Endometrial microvascular endothelial cells (primary cell): ENCODE results near the gene ELAVL3. TPM values are rescaled to one million over a fixed set of nuclear protein-coding genes. Genes with fewer than 3 reads are reported as not detected.
"Not testable (repeated sequence)": the region's sequence is repeated elsewhere in the genome, so short reads cannot be mapped to it uniquely, and the experiment has no call there.

Source experiments
- in situ Hi-C: cut with HindIII; loops from 2 replicates; pipeline ENCODE4 v1.10.0; 2017; ENCODE audit warnings: low sequenced_read_pairs, low pct_unique_long_range_greater_than_20kb; ENCODE audit errors: inconsistent ontology term
- total RNA-seq: library from RNA; depleted of rRNA; stranded (reverse); fragments of >200 nt; gene quantifications from one replicate; pipeline ENCODE4 v1.2.3, GENCODE V29; 2015; ENCODE audit errors: inconsistent ontology term

The ELAVL3 gene
- total RNA-seq, 1 donor from 2014 or later: 7.3 TPM

DNA sequence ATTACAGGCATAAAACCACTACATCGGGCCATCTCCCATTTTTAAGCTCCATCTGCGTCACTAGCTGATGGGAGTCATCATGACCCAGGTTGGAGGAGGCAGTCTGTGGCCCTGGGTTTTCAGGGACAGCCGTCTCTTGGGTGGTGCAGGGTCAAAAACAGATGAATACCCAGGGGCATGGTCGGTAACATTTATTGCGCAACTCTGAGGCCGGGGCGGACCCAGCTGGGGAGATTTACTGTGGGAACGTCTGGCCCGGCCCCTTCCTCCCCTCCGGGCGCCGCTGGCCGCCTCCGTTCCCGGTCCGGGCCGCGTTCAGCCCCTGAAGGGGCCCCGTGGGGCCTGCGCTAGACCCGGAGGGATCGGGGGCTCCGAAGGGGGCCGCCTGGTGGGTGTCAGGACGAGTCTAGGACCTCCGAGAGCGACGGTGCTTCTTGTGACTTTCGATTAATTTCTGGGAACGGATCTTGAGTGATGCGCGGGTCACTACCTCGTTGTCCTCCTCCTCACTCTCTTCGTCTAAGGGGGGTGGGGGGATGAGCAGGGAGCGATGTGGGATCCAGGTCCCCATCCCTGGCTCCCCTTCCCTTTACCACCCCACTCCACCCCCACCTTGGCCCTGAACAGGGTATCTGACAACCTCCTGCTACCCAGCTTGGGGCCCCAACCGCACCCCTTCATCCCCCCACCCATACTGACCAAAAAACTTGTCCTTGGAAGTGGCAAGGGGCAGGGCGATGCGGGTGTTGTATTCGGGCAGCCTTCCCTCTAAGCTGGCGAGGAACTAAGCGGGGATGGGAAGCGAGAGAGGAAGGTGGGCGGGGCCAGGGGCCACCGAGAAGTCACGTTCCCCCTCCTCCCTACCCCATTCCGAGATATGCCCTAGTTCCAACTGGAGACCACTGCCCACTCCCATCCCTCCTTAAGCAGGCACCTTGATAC is 60.1 kb downstream of the ELAVL3 start:
- in situ Hi-C loops: no loop called here

DNA sequence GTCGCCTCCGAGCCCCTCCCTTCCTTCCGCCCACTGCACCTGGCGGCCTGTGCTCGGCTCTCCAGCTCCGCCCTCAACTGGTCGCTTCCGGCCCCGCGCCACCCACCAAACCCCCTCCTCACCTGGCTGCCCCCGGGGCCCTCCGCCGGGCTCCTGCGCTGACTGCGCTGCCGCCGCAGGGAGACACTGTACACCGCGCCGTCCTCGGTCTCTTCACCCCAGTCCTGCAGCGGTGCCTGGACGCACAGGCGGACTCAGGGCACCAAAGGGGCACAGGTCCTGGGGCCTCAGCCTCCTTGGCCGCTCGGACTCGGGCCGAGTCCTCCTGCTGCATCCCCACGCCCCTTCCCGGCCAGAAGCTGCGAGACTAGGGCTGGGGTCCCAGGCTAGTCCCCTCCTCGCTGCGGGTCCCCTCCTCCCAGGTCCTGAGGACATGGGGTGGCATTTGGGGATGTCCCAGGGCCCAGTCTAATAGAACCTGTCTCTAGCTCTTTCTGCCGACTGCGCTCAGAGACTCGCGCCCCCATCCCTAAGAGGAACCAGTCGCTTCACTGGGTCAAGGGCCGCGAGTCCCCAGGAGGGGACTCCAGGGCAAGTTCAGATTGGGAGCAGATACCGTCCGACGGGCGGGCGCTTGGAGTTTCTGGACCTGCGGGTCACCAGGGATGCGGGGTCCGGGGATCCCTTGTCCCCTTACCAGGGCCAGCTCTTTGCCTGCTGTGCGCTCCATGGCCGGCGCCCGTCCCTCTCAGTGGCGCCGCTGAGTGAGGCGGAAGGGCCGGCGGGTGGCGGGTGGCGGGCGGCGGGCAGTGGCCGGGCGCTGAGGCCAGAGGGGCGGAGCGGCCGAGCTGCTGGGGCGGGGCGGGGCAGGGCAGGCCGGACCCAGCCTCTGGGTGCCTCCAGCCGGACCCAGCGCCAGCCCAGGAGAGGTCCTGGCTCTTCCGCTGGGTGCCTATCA is 62.0 kb downstream of the ELAVL3 start, which contains the start of gene RGL3:
RGL3 (minus strand) TSS at position 766 of the 958 bp plus-strand sequence; CDS start at position 730, 36 bp downstream.
- in situ Hi-C loops: no loop called here

DNA sequence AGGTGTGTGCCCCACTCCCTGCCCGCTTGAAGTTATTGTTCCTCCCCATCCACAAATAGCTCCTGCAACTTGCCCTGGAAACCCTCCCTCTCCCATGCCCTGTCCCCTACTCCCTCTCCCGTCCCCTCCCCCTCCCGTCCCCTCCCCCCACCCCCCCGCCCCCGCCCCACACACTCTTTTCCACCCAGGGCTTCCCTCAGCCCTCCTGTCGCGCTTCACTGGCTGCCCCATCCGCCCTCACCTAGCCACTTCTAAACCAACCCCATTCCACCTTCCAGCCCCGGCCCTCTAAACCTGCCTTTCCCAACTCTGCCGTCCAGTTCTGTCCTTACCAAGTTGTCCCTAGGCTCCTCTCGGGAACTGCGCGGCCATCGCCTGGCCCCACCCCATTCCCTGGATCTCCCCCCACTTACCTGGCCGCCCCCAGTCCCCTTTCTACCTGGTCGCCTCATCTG is 62.7 kb downstream of the ELAVL3 start:
- in situ Hi-C loops: no loop called here

DNA sequence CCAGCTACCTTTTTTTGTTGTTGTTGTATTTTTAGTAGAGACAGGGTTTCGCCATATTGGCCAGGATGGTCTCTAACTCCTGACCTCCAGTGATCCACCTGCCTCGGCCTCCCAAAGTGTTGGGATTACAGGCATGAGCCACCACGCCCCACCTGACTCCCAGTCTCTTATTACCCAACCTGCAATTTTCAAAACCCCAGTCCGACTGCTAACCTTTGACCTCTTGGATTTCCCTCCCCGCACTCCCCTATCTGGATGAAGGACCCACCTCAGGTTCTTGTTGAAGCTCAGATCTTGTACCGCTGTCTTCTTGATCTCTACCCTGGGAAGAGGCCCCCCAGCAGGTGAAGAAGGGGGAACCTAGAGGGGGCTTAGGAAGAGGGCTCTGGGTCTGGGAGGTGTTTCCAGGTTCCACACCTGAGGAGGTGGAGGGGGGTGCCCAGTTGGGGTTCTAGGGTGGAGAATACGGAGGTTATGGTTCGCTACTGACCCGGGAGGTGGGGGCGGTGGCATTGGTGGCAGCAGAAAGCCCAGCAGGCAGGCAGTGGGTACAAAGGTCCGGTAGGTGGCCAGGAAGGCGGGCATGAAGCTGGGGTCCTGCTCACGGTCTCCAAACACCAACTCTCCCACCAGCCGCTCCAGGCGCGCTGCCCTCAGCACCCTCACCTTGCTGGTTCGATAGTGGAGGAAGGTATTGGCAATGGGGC is 64.3 kb downstream of the ELAVL3 start:
- in situ Hi-C loops: no loop called here

GRCh38 chr19:11414544-11414943 is 66.3 kb downstream of the ELAVL3 start:
- in situ Hi-C loops: no loop called here

DNA sequence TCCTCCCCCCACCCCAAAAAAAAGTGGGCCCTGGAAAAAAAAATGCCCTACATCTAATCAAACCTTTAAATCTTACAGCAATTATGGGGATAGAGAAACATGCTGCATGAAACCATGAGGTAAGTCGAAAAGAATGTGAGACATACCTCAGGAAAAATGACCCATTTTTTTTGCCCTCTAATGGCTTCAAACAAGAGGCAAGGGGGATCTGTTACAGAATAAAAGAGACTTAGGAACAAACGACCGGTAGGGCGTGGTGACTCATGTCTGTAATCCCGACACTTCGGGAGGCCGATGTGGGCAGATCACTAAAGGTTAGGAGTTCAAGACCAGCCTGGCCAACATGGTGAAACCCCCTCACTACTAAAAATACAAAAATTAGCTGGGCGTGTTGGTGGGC is 70.2 kb downstream of the ELAVL3 start:
- in situ Hi-C loops: no loop called here

DNA sequence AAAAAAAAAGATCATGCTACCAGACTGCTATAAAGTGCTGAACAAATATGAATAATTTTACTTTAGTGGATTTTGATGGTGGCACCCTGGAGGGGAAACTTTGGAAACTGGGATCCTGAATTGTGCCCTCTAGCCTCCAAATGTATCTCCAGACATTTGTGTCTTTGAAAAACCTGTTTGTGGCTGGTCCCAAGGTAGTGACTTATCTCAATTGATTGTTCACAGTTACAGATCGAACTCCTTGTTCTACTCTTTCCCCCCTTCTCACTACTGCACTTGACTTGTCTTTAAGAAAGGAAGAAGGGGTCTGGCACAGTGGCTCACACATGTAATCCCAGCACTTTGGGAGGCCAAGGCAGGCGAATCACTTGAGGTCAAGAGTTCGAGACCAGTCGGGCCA is 72.3 kb downstream of the ELAVL3 start:
- in situ Hi-C loops: no loop called here

GRCh38 chr19:11406703-11407236 is 74.1 kb downstream of the ELAVL3 start:
- in situ Hi-C loops: not testable (repeated sequence)

- in situ Hi-C loops: no loop called here
Measured at GRCh38 chr19:11405846-11406643, 74.8 kb downstream of the ELAVL3 start.

DNA sequence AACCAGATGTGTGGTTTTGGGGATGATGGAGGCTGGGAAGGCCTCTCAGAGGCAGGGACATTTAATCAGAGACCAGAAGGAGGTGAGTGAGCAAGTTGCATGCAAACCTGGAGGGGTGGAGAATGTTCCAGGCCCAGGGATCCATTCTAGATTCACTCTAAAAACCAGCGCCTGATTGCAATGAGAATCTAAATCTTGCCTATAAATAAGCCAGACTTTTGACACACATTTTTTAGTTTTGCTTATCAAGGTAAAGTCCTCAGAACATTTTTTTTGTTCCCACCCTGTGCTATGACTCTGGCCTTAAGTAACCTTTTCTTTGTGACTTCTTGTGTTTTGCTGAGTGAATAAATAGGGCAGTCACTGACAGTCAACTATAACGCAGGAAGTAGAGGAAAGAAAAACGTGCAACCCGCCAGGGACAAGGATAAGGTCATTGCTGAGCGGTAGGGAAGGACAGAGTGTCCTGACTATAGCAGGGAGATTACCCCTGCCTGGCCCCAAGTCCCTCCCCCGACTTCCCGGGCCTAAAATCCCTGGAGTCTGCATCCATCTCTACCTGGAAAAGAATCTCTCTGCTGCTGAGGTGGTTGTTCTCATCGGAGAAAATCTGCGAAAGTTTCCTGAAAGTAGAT is 76.1 kb downstream of the ELAVL3 start:
- in situ Hi-C loops: no loop called here

DNA sequence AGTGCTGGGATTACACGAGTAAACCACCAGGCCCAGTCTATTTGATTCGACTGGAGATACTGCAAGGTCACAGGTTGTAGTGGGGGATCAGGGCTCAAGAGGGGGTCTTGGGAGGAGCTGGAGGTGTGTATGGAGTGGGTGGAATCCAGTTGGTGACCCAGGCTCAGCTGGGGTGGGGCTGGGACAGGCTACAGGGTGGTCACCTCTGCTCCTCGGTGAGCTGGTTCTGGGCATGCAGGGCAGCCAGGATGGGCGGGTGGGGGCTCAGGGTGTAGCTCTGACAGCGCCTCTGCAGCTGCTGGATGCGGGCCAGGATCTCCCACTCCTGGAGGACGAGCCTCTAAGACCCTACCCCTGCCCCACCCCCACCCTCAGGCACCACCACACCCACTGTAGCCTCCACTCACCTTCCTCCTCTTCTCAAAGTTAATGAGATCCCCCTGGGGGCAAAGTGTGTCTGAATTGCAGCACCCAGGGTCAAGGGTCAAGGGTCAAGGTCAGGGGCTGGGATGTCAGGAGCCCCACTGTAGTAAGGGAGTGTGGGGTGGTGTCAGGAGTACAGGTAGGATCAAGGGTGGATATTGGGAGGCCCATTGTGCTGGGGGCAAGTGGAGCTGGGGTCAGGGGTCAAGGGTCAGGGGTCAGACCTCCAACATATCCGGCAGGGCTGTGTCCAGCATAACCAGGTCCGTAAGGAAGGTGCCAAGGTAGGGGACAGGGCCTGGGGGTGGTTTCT is 78.9 kb downstream of the ELAVL3 start:
- in situ Hi-C loops: no loop called here

Other genes starting within 250 kb of the ELAVL3 start
- not detected for gene ANGPTL8, start 241.4 kb downstream of the ELAVL3 start, total RNA-seq
- gene DOCK6, start 218.5 kb downstream of the ELAVL3 start, total RNA-seq: 78.6 TPM
- gene TSPAN16, start 184.9 kb downstream of the ELAVL3 start, total RNA-seq: not detected
- 47.8 TPM for gene RAB3D, start 141.4 kb downstream of the ELAVL3 start, total RNA-seq
- 227 TPM for gene TMEM205, start 134.8 kb downstream of the ELAVL3 start, total RNA-seq
- gene CCDC159, start 134.5 kb downstream of the ELAVL3 start, total RNA-seq: 34.7 TPM
- 17.7 TPM for gene PLPPR2, start 125.6 kb downstream of the ELAVL3 start, total RNA-seq
- 1.9 TPM for gene SWSAP1, start 106.4 kb downstream of the ELAVL3 start, total RNA-seq
- gene EPOR, start 96.7 kb downstream of the ELAVL3 start, total RNA-seq: 6.4 TPM
- gene RGL3, start 61.7 kb downstream of the ELAVL3 start, total RNA-seq: not detected
- not detected for gene ODAD3, start 45.9 kb downstream of the ELAVL3 start, total RNA-seq
- 261 TPM for gene PRKCSH, start 45.4 kb downstream of the ELAVL3 start, total RNA-seq
- gene ZNF653, start 24.8 kb upstream of the ELAVL3 start, total RNA-seq: 4.6 TPM
- 53.1 TPM for gene ECSIT, start 48.1 kb upstream of the ELAVL3 start, total RNA-seq
- 0.46 TPM for gene CNN1, start 57.8 kb upstream of the ELAVL3 start, total RNA-seq
- gene ELOF1, start 78.2 kb upstream of the ELAVL3 start, total RNA-seq: 35.2 TPM
- not detected for gene ACP5, start 96.6 kb upstream of the ELAVL3 start, total RNA-seq
- 8.2 TPM for gene ZNF627, start 116.4 kb upstream of the ELAVL3 start, total RNA-seq